Upper lobe of left lung (tissue), 6 donors: ENCODE data around the gene MATK. TPM values are rescaled to one million over a fixed set of nuclear protein-coding genes. Genes with fewer than 3 reads are reported as not detected.

ENCODE experiments used
- ATAC-seq, 2 donors: fragments of 200-7000 bp; cut with Tn5 transposase; one replicate each; pipeline ENCODE4 v1.9.1; 2022; ENCODE audit warnings: mild to moderate bottlenecking in 2 of 2, moderate library complexity in 2 of 2; ENCODE audit not compliant: low FRiP score in 2 of 2
- DNase-seq, 2 donors: peaks; one replicate each; pipeline ENCODE4 v3.0.0-alpha.2; 2019 to 2020
- H3K27ac ChIP-seq, 4 donors: fragments of 200-600 bp; sonication (generic); one replicate each; pipeline ENCODE4 v1.5.1; 2016 to 2019
- H3K27me3 ChIP-seq, 4 donors: fragments of 200-600 bp; sonication (generic); one replicate each; pipeline ENCODE4 v1.5.1; 2017 to 2019
- H3K36me3 ChIP-seq, 4 donors: fragments of 200-600 bp; sonication (generic); one replicate each; pipeline ENCODE4 v1.5.1; 2016 to 2019
- H3K4me1 ChIP-seq, 4 donors: fragments of 200-600 bp; sonication (generic); one replicate each; pipeline ENCODE4 v1.5.1; 2018 to 2019
- H3K4me3 ChIP-seq, 4 donors: fragments of 200-600 bp; sonication (generic); one replicate each; pipeline ENCODE4 v1.5.1; 2017 to 2019; ENCODE audit warnings: mild to moderate bottlenecking in 2 of 4, moderate library complexity in 1 of 4
- H3K9me3 ChIP-seq, 4 donors: fragments of 200-600 bp; sonication (generic); one replicate each; pipeline ENCODE4 v1.5.1; 2018 to 2019
- EP300 ChIP-seq, 4 donors: sonication (generic); formaldehyde crosslinking; IDR thresholded peaks; one replicate each; pipeline ENCODE4 v1.5.1; 2017; ENCODE audit warnings: antibody characterized with exemption in 4 of 4, control low read depth in 2 of 4
- POLR2A ChIP-seq, 4 donors: fragments of 450-650 bp; IDR thresholded peaks; one replicate each; pipeline ENCODE4 v1.5.1; 2016 to 2017; ENCODE audit warnings: antibody characterized with exemption in 4 of 4, mild to moderate bottlenecking in 2 of 4
- POLR2AphosphoS5 ChIP-seq, 2 donors: sonication (generic); formaldehyde crosslinking; IDR thresholded peaks; one replicate each; pipeline ENCODE4 v1.5.1; 2017; ENCODE audit warnings: antibody characterized with exemption in 2 of 2
- WGBS, 2 donors: methylation state at CpG; one replicate each; pipeline ENCODE4 v1.1.5; 2017 to 2018; 5-methylcytosine and 5-hydroxymethylcytosine counted together
- total RNA-seq, 6 donors: library from RNA; depleted of rRNA in 4 of 6; stranded (reverse); fragments of >200 nt in 4 of 6; gene quantifications; one replicate each; pipeline versions ENCODE4 v1.1.0 to v1.2.1, GENCODE V29; 2016 to 2021
- TF ChIP-seq, protein P1 (sequence below), 6 experiments: fragments of 450-650 bp in 4 of 6; fragments of 200-600 bp in 2 of 6; sonication (generic) in 2 of 6; IDR thresholded peaks; one replicate each; pipeline ENCODE4 v1.5.1; 2016 to 2019; ENCODE audit warnings: antibody characterized with exemption in 6 of 6
- donor health status: DM: no; HTN: no; CAD: no; lungs with moderate emphysema.
- donor health status: DM: no; HTN: yes; CAD: no; lungs with severe emphysema.

Gene MATK
- total RNA-seq, 6 donors from 2014 or later: 9.6 to 20.1 (median 13.1) TPM

GRCh38 chr19:3774621-3775373 lies 11.4 kb downstream of the MATK start:
- ATAC-seq: no peak
- no peak for TF ChIP-seq EP300 (IDR thresholded peaks at IDR 0.05)
- no peak for TF ChIP-seq POLR2AphosphoS5 (IDR thresholded peaks at IDR 0.05)
- TF ChIP-seq POLR2A (IDR thresholded peaks at IDR 0.05): no peak
- TF ChIP-seq, protein P1, sequence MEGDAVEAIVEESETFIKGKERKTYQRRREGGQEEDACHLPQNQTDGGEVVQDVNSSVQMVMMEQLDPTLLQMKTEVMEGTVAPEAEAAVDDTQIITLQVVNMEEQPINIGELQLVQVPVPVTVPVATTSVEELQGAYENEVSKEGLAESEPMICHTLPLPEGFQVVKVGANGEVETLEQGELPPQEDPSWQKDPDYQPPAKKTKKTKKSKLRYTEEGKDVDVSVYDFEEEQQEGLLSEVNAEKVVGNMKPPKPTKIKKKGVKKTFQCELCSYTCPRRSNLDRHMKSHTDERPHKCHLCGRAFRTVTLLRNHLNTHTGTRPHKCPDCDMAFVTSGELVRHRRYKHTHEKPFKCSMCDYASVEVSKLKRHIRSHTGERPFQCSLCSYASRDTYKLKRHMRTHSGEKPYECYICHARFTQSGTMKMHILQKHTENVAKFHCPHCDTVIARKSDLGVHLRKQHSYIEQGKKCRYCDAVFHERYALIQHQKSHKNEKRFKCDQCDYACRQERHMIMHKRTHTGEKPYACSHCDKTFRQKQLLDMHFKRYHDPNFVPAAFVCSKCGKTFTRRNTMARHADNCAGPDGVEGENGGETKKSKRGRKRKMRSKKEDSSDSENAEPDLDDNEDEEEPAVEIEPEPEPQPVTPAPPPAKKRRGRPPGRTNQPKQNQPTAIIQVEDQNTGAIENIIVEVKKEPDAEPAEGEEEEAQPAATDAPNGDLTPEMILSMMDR (IDR thresholded peaks at IDR 0.05): no peak
- Histone ChIP-seq H3K27ac (no peak overlapping the region), H3K4me1 (no peaks in the 10 kb centered on the region), H3K4me3 (no peak overlapping the region), H3K9me3 (no peaks in the 10 kb centered on the region), H3K36me3 (peaks cover 0 to 3% (median 1%) of the 10 kb centered on the region in 4 donors), H3K27me3 (no peaks in the 10 kb centered on the region)
- DNase-seq: peak in 1 of 2 donors; percentile 73
- 61 to 65% methylated on average over 9 to 23 of the region's 25 CpGs for WGBS, 2 donors

DNA sequence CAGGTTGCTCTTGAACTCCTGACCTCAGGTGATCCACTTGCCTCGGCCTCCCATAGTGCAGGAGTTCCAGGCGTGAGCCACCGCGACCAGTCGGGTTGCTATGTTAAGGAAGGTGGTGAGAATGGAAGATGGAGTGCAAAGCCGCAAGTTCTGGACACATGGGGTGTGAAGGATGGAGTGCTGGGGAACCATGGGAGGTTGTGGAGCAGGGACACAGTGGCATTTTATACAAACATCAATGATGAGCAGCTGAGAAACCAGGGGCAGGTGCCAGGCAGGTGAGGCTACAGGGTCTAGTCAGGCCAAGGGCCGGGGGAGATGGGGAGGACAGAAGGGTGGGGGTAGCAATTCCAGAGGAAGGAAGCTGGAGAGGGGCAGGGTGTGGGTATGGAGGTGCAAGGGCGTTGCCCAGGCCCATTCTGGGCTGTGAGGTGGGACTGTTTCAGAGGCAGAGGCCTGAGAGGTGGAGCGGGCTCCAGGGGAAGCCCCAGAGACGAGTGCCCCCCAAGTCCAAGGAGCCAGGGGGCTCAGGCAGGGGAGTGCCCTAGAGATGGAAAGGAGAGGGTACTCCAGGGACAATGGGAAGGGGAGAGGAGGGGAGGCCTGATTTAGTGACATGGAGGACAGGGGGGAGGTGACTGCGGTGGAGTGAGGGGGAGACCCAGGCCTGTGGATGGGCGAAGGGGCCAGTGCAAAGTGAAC lies 12.2 kb downstream of the MATK start:
- ATAC-seq (no peak), DNase-seq (no peak)
- no peaks in the 10 kb centered on the region for H3K27me3 ChIP-seq
- H3K9me3 ChIP-seq: no peaks in the 10 kb centered on the region
- WGBS, 2 donors: 79 to 82% methylated on average over 12 of the region's 12 CpGs
- no peak for TF ChIP-seq POLR2AphosphoS5 (IDR thresholded peaks at IDR 0.05)
- TF ChIP-seq, protein P1 (IDR thresholded peaks at IDR 0.05): no peak
- TF ChIP-seq EP300 (IDR thresholded peaks at IDR 0.05): no peak
- no peak for TF ChIP-seq POLR2A (IDR thresholded peaks at IDR 0.05)
- no peak overlapping the region for H3K27ac ChIP-seq
- H3K36me3 ChIP-seq: peaks cover 0 to 10% (median 6%) of the 10 kb centered on the region in 4 donors
- H3K4me3 ChIP-seq: no peak overlapping the region
- no peaks in the 10 kb centered on the region for H3K4me1 ChIP-seq

GRCh38 chr19:3771906-3772455 lies 14.2 kb downstream of the MATK start, which contains the start of gene RAX2:
TSS of gene RAX2 (minus strand) at chr19:3772228. CDS start at chr19:3771742, 486 bp downstream.
- ATAC-seq (no peak), DNase-seq (peak in 1 of 2 donors; percentile 65)
- Histone ChIP-seq H3K27ac (no peak within 1 kb of the TSS), H3K36me3 (peaks cover 7 to 30% (median 20%) of the 10 kb centered on the region in 4 donors), H3K4me3 (no peak within 1 kb of the TSS), H3K4me1 (peaks cover 0 to 12% (median 0%) of the 10 kb centered on the region in 4 donors), H3K27me3 (no peaks in the 10 kb centered on the region), H3K9me3 (no peaks in the 10 kb centered on the region)
- 57 to 59% methylated on average over 15 to 23 of the region's 23 CpGs for WGBS, 2 donors
- TF ChIP-seq EP300 (IDR thresholded peaks at IDR 0.05) (no peak), POLR2AphosphoS5 (IDR thresholded peaks at IDR 0.05) (no peak), POLR2A (IDR thresholded peaks at IDR 0.05) (no peak)
- TF ChIP-seq, protein P1 (IDR thresholded peaks at IDR 0.05): no peak

- Histone ChIP-seq H3K4me1 (peaks cover 0 to 12% (median 0%) of the 10 kb centered on the region in 4 donors), H3K27me3 (no peaks in the 10 kb centered on the region), H3K9me3 (no peaks in the 10 kb centered on the region), H3K4me3 (no peak overlapping the region), H3K27ac (no peak overlapping the region), H3K36me3 (peaks cover 11 to 38% (median 28%) of the 10 kb centered on the region in 4 donors)
- 85 to 86% methylated on average over 11 to 35 of the region's 35 CpGs for WGBS, 2 donors
- no peak for ATAC-seq
- TF ChIP-seq POLR2A (IDR thresholded peaks at IDR 0.05): no peak
- TF ChIP-seq EP300 (IDR thresholded peaks at IDR 0.05): no peak
- no peak for TF ChIP-seq POLR2AphosphoS5 (IDR thresholded peaks at IDR 0.05)
- TF ChIP-seq, protein P1 (IDR thresholded peaks at IDR 0.05): no peak
- DNase-seq: peak in 1 of 2 donors; percentile 72
These were observed 14.9 kb downstream of the MATK start for GRCh38 chr19:3771000-3771905.
